AG04449 (cell line): ENCODE results near the gene LPAR1.

ENCODE experiments used
- CTCF ChIA-PET: fragments of 350-600 bp; formaldehyde crosslinking; extraction: SDS; loops from one replicate; lab custom pipeline; 2021; ENCODE audit warnings: antibody characterized with exemption; lab: Yijun Ruan, JAX
- POLR2A ChIA-PET: fragments of 400-600, 350-600 bp; formaldehyde crosslinking; extraction: SDS; loops from one replicate; lab custom pipeline; 2020; ENCODE audit warnings: antibody characterized with exemption, inconsistent platforms; lab: Yijun Ruan, JAX
- DNase-seq: peaks from one replicate; pipeline ENCODE4 v3.0.0-alpha.2; 2010; ENCODE audit warnings: low read depth, low spot score
- H3K4me3 ChIP-seq: 2 replicates; pipeline ENCODE4 v1.5.1; 2011; ENCODE audit warnings: low read depth, mild to moderate bottlenecking, control low read depth, low read length
- CTCF ChIP-seq: IDR thresholded peaks from one replicate; pipeline ENCODE4 v1.5.1; 2011; ENCODE audit warnings: mild to moderate bottlenecking, moderate library complexity, low read length, control low read depth, inconsistent platforms; ENCODE audit not compliant: insufficient read depth; ENCODE audit errors: missing control alignments

Gene LPAR1

GRCh38 chr9:110898866-110899265 lies 139.4 kb downstream of the LPAR1 start:
- H3K4me3 ChIP-seq, result no peak overlapping the region
- DNase-seq, result no peak
- ChIA-PET CTCF (no interaction called here), POLR2A (no interaction called here)
- no peak for TF ChIP-seq CTCF

GRCh38 chr9:110898358-110898757 lies 139.9 kb downstream of the LPAR1 start:
- DNase-seq, result no peak
- H3K4me3 ChIP-seq, result no peak overlapping the region
- CTCF ChIA-PET, result no interaction called here
- POLR2A ChIA-PET, result no interaction called here
- TF ChIP-seq CTCF, result no peak

GRCh38 chr9:110897943-110898342 lies 140.3 kb downstream of the LPAR1 start:
- ChIA-PET POLR2A (no interaction called here), CTCF (no interaction called here)
- H3K4me3 ChIP-seq, result no peak overlapping the region
- DNase-seq, result no peak
- no peak for TF ChIP-seq CTCF

GRCh38 chr9:110895147-110895905 lies 142.9 kb downstream of the LPAR1 start:
- POLR2A ChIA-PET, result no interaction called here
- CTCF ChIA-PET, result interaction anchor here (0.7 to 1.1 kb wide), 2 partner anchors 56 to 68 kb away, joined by 3 read pairs; no protein-coding TSS in a partner anchor
- TF ChIP-seq CTCF, result no peak
- H3K4me3 ChIP-seq, result no peak overlapping the region
- DNase-seq, result no peak

GRCh38 chr9:110894731-110895130 lies 143.5 kb downstream of the LPAR1 start:
- TF ChIP-seq CTCF, result no peak
- no peak for DNase-seq
- ChIA-PET POLR2A (no interaction called here), CTCF (interaction anchor here (1.1 kb wide), 1 partner anchor 68 kb away, joined by 3 read pairs; no protein-coding TSS in a partner anchor)
- no peak overlapping the region for H3K4me3 ChIP-seq

- no peak overlapping the region for H3K4me3 ChIP-seq
- CTCF ChIA-PET, result no interaction called here
- POLR2A ChIA-PET, result no interaction called here
- TF ChIP-seq CTCF, result no peak
- no peak for DNase-seq
Observed at GRCh38 chr9:110892689-110893088, 145.6 kb downstream of the LPAR1 start.
